Astrocyte of the cerebellum (primary cell): ENCODE data around the gene WDR6.

Source experiments
- DNase-seq: peaks from one replicate; pipeline ENCODE4 v3.0.0-alpha.2; 2011; ENCODE audit warnings: low read depth
- H3K4me3 ChIP-seq: 2 replicates; pipeline ENCODE4 v1.5.1; 2011; ENCODE audit warnings: mild to moderate bottlenecking, low read depth, low read length, moderate library complexity
- CTCF ChIP-seq: IDR thresholded peaks from 2 replicates; pipeline ENCODE4 v1.5.1; 2012; ENCODE audit warnings: low read length, low read depth, moderate library complexity, mild to moderate bottlenecking; ENCODE audit errors: missing control alignments
- in situ Hi-C: cut with HindIII; loops from 2 replicates; pipeline ENCODE4 v1.10.0; 2017; ENCODE audit warnings: low sequenced_read_pairs

Gene WDR6

GRCh38 chr3:49017971-49018706 lies 10.9 kb downstream of the WDR6 start, which contains the start of gene DALRD3:
TSS of gene DALRD3 (minus strand) at chr3:49018580. CDS start at chr3:49018564, 16 bp downstream.
- DNase-seq = no peak
- peak within 1 kb of the TSS; percentile 91 for H3K4me3 ChIP-seq
- in situ Hi-C loops = no loop called here
- no peak for TF ChIP-seq CTCF

GRCh38 chr3:49018707-49019006 lies 11.5 kb downstream of the WDR6 start:
- DNase-seq = no peak
- TF ChIP-seq CTCF = no peak
- in situ Hi-C loops = no loop called here
- peak overlapping the region; percentile 91 for H3K4me3 ChIP-seq

DNA sequence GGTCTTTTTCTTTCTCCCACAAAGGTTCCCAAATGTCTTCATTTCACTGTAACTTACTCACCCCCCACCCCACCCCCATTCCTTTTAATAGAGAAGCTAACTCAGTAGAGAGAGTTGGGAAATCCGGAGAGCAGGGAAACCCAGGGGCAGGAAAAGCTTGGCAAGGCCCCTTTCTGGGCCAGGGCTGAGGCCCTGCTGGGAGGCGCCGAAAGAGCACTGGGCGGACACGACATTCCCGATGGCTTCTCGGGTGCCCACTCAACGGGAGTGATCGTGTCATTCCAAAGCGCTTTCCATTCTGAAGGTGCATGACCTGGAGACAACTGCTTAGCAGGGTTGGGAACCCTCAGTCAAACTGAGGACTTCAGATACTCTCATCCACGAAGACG lies 12.7 kb downstream of the WDR6 start:
- in situ Hi-C loops = no loop called here
- no peak for DNase-seq

DNA sequence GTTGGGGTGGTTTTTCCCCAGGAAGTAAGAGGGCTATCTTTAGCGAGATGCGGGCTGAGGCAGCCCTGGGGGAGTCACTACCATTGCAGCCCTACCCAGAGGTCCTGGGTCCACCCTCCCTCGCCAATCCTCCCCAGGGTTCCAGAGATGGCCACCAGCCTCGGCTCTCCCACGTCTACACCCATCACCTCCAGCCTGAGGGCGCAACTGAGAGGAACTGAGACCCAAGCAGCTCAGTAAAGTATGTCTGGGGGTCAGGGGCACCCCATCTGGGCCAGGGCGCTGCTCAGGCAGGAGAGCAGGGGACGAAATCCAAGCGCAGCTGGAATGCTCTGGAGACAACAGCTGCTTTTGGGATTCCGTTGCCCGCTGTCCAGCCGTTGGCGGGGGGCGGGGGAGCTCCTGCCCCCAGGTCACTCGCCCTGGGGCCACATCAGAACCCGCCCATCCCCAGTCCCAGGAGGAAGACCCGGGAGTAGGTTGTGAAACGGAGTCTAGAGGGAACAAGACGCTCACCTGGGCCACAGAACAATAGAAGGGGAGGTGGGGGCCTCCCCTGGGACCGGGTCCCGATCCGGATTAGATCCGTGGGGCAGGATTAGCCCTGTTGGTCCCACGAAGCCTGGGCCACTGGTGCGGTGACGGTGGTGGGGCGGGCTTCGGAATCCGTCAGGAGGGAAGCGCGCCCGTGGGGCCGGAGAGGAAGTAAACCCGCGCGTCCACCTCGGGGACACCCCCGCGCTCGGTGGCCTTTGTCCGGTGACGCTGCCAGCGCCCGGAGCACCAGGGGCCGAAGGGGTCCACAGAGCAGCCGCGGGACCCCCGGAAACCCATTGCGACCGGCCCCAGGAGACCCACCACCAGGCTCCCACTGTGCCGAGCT lies 13.4 kb downstream of the WDR6 start:
- no peak for DNase-seq
- TF ChIP-seq CTCF = no peak
- in situ Hi-C loops = no loop called here
- peak overlapping the region; percentile 88 for H3K4me3 ChIP-seq

More for the DNA sequence above, 12.7 kb downstream of the WDR6 start:
- no peak for TF ChIP-seq CTCF
- H3K4me3 ChIP-seq = peak overlapping the region; percentile 88

GRCh38 chr3:49021213-49021812 lies 14.1 kb downstream of the WDR6 start:
- peak overlapping the region; percentile 88 for H3K4me3 ChIP-seq
- in situ Hi-C loops = no loop called here
- no peak for TF ChIP-seq CTCF
- peak; percentile 91 for DNase-seq

GRCh38 chr3:49021813-49022687 lies 14.9 kb downstream of the WDR6 start, which contains the start of gene NDUFAF3:
TSS of gene NDUFAF3 (plus strand) at chr3:49022121. CDS start at chr3:49022145, 24 bp downstream.
- peak; percentile 87 for TF ChIP-seq CTCF
- peak; percentile 81 for DNase-seq
- in situ Hi-C loops = no loop called here
- H3K4me3 ChIP-seq = peak within 1 kb of the TSS; percentile 88
